ENCODE data around the gene PHLPP1. TPM values are rescaled to one million over a fixed set of nuclear protein-coding genes. Genes with fewer than 3 reads are reported as not detected.
A peak's percentile ranks its signal among the peaks of the same experiment; 100 is the strongest.

PHLPP1 gene
- total and polyA plus RNA-seq, 2 of the 13 experiments (the other 11 are each of a cell fraction or from before 2014, with no cell fraction given), result 9.8 to 18.5 TPM

DNA sequence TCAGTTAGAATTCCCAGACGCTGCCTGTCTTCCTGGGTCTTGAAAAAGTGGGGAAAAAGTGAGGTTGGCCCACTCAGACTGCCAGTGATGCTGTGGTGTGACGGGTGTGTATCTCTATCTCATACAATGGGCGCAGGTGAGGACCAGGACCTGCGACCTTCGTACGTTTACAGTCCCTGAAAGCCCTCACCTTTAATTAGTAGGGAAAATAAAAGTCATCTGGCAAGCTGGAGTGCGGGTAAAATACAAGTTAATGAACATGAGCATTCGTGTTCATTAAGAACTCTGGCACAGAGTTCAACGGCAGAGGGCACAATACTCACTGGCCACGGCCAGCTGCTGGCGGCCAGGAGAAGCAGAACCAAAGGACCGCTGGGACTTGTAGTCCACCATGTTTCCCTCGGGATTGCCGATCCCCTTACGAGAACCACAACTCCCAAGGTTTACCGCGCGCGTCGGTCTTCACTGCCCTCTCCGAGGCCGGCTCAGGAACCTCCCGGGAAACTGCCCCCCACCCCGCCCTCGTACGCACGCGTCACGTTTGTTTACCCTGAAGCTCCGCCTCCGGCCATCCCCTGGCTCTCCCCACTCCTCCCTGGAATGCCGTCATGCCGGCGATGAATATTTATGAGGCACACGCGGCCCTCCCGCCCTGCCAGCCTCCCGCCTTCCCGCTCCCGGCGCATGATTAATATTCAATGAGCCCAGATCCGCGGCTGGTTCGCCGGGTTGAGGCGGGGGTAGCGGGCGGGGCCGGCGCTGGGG is 488 bp upstream of the PHLPP1 start (continued):
- TF ChIP-seq, protein P1, sequence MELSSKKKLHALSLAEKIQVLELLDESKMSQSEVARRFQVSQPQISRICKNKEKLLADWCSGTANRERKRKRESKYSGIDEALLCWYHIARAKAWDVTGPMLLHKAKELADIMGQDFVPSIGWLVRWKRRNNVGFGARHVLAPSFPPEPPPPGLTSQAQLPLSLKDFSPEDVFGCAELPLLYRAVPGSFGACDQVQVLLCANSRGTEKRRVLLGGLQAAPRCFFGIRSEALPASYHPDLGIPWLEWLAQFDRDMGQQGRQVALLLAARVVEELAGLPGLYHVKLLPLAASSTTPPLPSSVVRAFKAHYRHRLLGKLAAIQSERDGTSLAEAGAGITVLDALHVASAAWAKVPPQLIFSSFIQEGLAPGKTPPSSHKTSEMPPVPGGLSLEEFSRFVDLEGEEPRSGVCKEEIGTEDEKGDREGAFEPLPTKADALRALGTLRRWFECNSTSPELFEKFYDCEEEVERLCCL (CRISPR knock-in tag; IDR thresholded peaks at IDR 0.05; ENCODE audit: borderline replicate concordance), result no peak
- no peak for TF ChIP-seq RBM39 (IDR thresholded peaks at IDR 0.05; ENCODE audit: low read depth, low read length, poor library complexity, severe bottlenecking)
- TF ChIP-seq REPIN1 (CRISPR knock-in tag; IDR thresholded peaks at IDR 0.05; ENCODE audit: borderline replicate concordance, low read depth), result 0 out of 2 replicates have a peak, but pooled peaks have one; percentile 36
- TF ChIP-seq RXRA (CRISPR knock-in tag; IDR thresholded peaks at IDR 0.05), result peak; percentile 61
- no peak; the same call in 1 of the 2 replicates for TF ChIP-seq ZNF431 (CRISPR knock-in tag; IDR thresholded peaks at IDR 0.05; ENCODE audit: borderline replicate concordance, low read depth)
- no peak for TF ChIP-seq TCF7L2 (IDR thresholded peaks at IDR 0.05; ENCODE audit: low read depth, low read length)
- peak; percentile 66 for TF ChIP-seq YEATS4 (CRISPR knock-in tag; IDR thresholded peaks at IDR 0.05; ENCODE audit: borderline replicate concordance)
- TF ChIP-seq ZNF792 (CRISPR knock-in tag; IDR thresholded peaks at IDR 0.05), result no peak
- TF ChIP-seq ZNF713 (CRISPR knock-in tag; IDR thresholded peaks at IDR 0.05), result no peak
- no peak for TF ChIP-seq EZH2 (conservative IDR thresholded peaks at IDR 0.05; ENCODE audit: low read depth, low read length)
- no peak for TF ChIP-seq PLRG1 (conservative IDR thresholded peaks at IDR 0.05)
- TF ChIP-seq NFE2L1 (CRISPR knock-in tag; IDR thresholded peaks at IDR 0.05; ENCODE audit: borderline replicate concordance), result no peak
- 0 out of 2 replicates have a peak, but pooled peaks have one; percentile 47 for TF ChIP-seq ZFP36L1 (CRISPR knock-in tag; IDR thresholded peaks at IDR 0.05)
- TF ChIP-seq RARG (CRISPR knock-in tag; IDR thresholded peaks at IDR 0.05; ENCODE audit: low read depth), result no peak
- TF ChIP-seq ZNF839 (CRISPR knock-in tag; IDR thresholded peaks at IDR 0.05; ENCODE audit: borderline replicate concordance), result no peak
- TF ChIP-seq PBX3 (CRISPR knock-in tag; IDR thresholded peaks at IDR 0.05; ENCODE audit: borderline replicate concordance), result no peak
- TF ChIP-seq NFE2 (CRISPR knock-in tag; IDR thresholded peaks at IDR 0.05), result no peak
- no peak for TF ChIP-seq ZNF841 (CRISPR knock-in tag; IDR thresholded peaks at IDR 0.05; ENCODE audit: borderline replicate concordance)
- TF ChIP-seq, protein P2, sequence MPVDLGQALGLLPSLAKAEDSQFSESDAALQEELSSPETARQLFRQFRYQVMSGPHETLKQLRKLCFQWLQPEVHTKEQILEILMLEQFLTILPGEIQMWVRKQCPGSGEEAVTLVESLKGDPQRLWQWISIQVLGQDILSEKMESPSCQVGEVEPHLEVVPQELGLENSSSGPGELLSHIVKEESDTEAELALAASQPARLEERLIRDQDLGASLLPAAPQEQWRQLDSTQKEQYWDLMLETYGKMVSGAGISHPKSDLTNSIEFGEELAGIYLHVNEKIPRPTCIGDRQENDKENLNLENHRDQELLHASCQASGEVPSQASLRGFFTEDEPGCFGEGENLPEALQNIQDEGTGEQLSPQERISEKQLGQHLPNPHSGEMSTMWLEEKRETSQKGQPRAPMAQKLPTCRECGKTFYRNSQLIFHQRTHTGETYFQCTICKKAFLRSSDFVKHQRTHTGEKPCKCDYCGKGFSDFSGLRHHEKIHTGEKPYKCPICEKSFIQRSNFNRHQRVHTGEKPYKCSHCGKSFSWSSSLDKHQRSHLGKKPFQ (CRISPR knock-in tag; IDR thresholded peaks at IDR 0.05; ENCODE audit: insufficient replicate concordance), result no peak
- TF ChIP-seq ATF7 (IDR thresholded peaks at IDR 0.05), result peak; percentile 55
- no peak for TF ChIP-seq ATF7 (CRISPR knock-in tag; IDR thresholded peaks at IDR 0.05)
- TF ChIP-seq ZNF652 (CRISPR knock-in tag; IDR thresholded peaks at IDR 0.05; ENCODE audit: borderline replicate concordance, low read depth), result no peak
- TF ChIP-seq SOX5 (CRISPR knock-in tag; IDR thresholded peaks at IDR 0.05; ENCODE audit: borderline replicate concordance), result 0 out of 2 replicates have a peak, but pooled peaks have one; percentile 34
- TF ChIP-seq ZNF790 (CRISPR knock-in tag; IDR thresholded peaks at IDR 0.05; ENCODE audit: borderline replicate concordance), result no peak
- TF ChIP-seq, protein P3, sequence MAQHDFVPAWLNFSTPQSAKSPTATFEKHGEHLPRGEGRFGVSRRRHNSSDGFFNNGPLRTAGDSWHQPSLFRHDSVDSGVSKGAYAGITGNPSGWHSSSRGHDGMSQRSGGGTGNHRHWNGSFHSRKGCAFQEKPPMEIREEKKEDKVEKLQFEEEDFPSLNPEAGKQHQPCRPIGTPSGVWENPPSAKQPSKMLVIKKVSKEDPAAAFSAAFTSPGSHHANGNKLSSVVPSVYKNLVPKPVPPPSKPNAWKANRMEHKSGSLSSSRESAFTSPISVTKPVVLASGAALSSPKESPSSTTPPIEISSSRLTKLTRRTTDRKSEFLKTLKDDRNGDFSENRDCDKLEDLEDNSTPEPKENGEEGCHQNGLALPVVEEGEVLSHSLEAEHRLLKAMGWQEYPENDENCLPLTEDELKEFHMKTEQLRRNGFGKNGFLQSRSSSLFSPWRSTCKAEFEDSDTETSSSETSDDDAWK (CRISPR knock-in tag; IDR thresholded peaks at IDR 0.05), result no peak
- no peak for TF ChIP-seq ZBTB42 (CRISPR knock-in tag; IDR thresholded peaks at IDR 0.05)
